Tibial artery (tissue), 4 donors: ENCODE data around the gene FAM53B.

Source experiments
- DNase-seq, 2 donors: peaks; one replicate each; pipeline ENCODE4 v3.0.0-alpha.2; 2019
- H3K27ac ChIP-seq, 2 donors: fragments of 200-600 bp; sonication (generic) in 1 of 2; 1 replicate in 1 of 2; 2 replicates in 1 of 2; pipeline ENCODE4 v1.5.1; 2018 to 2019; ENCODE audit warnings: mild to moderate bottlenecking in 1 of 2
- H3K27me3 ChIP-seq, 2 donors: fragments of 200-600 bp; sonication (generic) in 1 of 2; one replicate each; pipeline versions ENCODE4 v1.5.1 to v1.6.0; 2016 to 2019
- H3K36me3 ChIP-seq, 3 donors: fragments of 200-600 bp; sonication (generic) in 2 of 3; one replicate each; pipeline ENCODE4 v1.5.1; 2016 to 2019; ENCODE audit warnings: mild to moderate bottlenecking in 2 of 3
- H3K4me1 ChIP-seq, 4 donors: fragments of 200-600 bp; sonication (generic) in 2 of 4; 1 replicate in 3 of 4; 2 replicates in 1 of 4; pipeline ENCODE4 v1.5.1; 2016 to 2019
- H3K4me3 ChIP-seq, 2 donors: fragments of 200-600 bp; sonication (generic) in 1 of 2; 1 replicate in 1 of 2; 2 replicates in 1 of 2; pipeline ENCODE4 v1.5.1; 2018 to 2019; ENCODE audit warnings: mild to moderate bottlenecking in 2 of 2
- H3K9me3 ChIP-seq, 3 donors: fragments of 200-600 bp; sonication (generic) in 1 of 3; one replicate each; pipeline ENCODE4 v1.5.1; 2016 to 2019
- CTCF ChIP-seq, 2 experiments: fragments of 200-600 bp in 1 of 2; fragments of 450-650 bp in 1 of 2; IDR thresholded peaks; one replicate each; pipeline ENCODE4 v1.5.1; 2017 to 2019; ENCODE audit warnings: antibody characterized with exemption in 2 of 2, mild to moderate bottlenecking in 1 of 2, moderate library complexity in 1 of 2
- intact Hi-C: fragments of 100-400 bp; cut with DNase I; formaldehyde crosslinking; loops from one replicate; pipeline ENCODE4 v1.15.0; 2023; ENCODE audit warnings: low total_unique reads

FAM53B gene

GRCh38 chr10:124688889-124689670 lies 55.1 kb downstream of the FAM53B start:
- no peak overlapping the region for H3K27ac ChIP-seq
- TF ChIP-seq CTCF (IDR thresholded peaks at IDR 0.05): no peak
- DNase-seq: no peak
- H3K4me1 ChIP-seq: peaks cover 0 to 19% (median 4%) of the 10 kb centered on the region in 4 donors
- H3K9me3 ChIP-seq: no peaks in the 10 kb centered on the region
- H3K36me3 ChIP-seq: peaks cover 0 to 20% (median 15%) of the 10 kb centered on the region in 3 donors
- intact Hi-C loops: no loop called here
- no peaks in the 10 kb centered on the region for H3K27me3 ChIP-seq
- H3K4me3 ChIP-seq: no peak overlapping the region

- Histone ChIP-seq H3K4me1 (peaks cover 0 to 19% (median 4%) of the 10 kb centered on the region in 4 donors), H3K9me3 (no peaks in the 10 kb centered on the region), H3K4me3 (no peak overlapping the region), H3K36me3 (peaks cover 0 to 17% (median 8%) of the 10 kb centered on the region in 3 donors), H3K27ac (no peak overlapping the region), H3K27me3 (no peaks in the 10 kb centered on the region)
- no peak for TF ChIP-seq CTCF (IDR thresholded peaks at IDR 0.05)
- no peak for DNase-seq
- intact Hi-C loops: no loop called here
Measured at GRCh38 chr10:124688386-124688785, 55.8 kb downstream of the FAM53B start.

- Histone ChIP-seq H3K4me3 (no peak overlapping the region), H3K27me3 (no peaks in the 10 kb centered on the region), H3K27ac (no peak overlapping the region), H3K4me1 (peaks cover 0 to 19% (median 4%) of the 10 kb centered on the region in 4 donors), H3K9me3 (no peaks in the 10 kb centered on the region), H3K36me3 (peaks cover 4 to 11% (median 11%) of the 10 kb centered on the region in 3 donors)
- TF ChIP-seq CTCF (IDR thresholded peaks at IDR 0.05): no peak
- intact Hi-C loops: no loop called here
- DNase-seq: peak; percentile 59 to 78
Measured at GRCh38 chr10:124686707-124687376, 57.3 kb downstream of the FAM53B start.

- Histone ChIP-seq H3K9me3 (no peaks in the 10 kb centered on the region), H3K27me3 (no peaks in the 10 kb centered on the region), H3K4me3 (no peak overlapping the region), H3K36me3 (peaks cover 13 to 23% (median 21%) of the 10 kb centered on the region in 3 donors), H3K4me1 (peaks cover 0 to 19% (median 5%) of the 10 kb centered on the region in 4 donors), H3K27ac (peak overlapping the region; percentile 24 to 34)
- intact Hi-C loops: no loop called here
- no peak for TF ChIP-seq CTCF (IDR thresholded peaks at IDR 0.05)
- peak; percentile 75 to 81 for DNase-seq
Measured at GRCh38 chr10:124685261-124685660, 58.9 kb downstream of the FAM53B start.

GRCh38 chr10:124683814-124684213 lies 60.4 kb downstream of the FAM53B start:
- peaks cover 0 to 22% (median 9%) of the 10 kb centered on the region in 4 donors for H3K4me1 ChIP-seq
- no peak overlapping the region for H3K4me3 ChIP-seq
- no peaks in the 10 kb centered on the region for H3K27me3 ChIP-seq
- H3K27ac ChIP-seq: no peak overlapping the region
- H3K9me3 ChIP-seq: no peaks in the 10 kb centered on the region
- no peak for TF ChIP-seq CTCF (IDR thresholded peaks at IDR 0.05)
- DNase-seq: no peak
- intact Hi-C loops: no loop called here
- peaks cover 10 to 16% (median 13%) of the 10 kb centered on the region in 3 donors for H3K36me3 ChIP-seq
